Measurements from ENCODE around the gene SP110. TPM values are rescaled to one million over a fixed set of nuclear protein-coding genes. Genes with fewer than 3 reads are reported as not detected.

Gene SP110
- total and polyA plus RNA-seq, 7 experiments from 2014 or later: 89.8 to 182 (median 108) TPM

- Histone ChIP-seq H3K9me3 (ENCODE audit: control insufficient read depth in 2 of 3, low read length in 3 of 3) (peaks cover 0 to 6% (median 0%) of the 10 kb centered on the region in 3 experiments), H3K36me3 (ENCODE audit: control insufficient read depth in 2 of 3, insufficient read depth in 3 of 3, low read length in 3 of 3) (no peaks in the 10 kb centered on the region), H3K27me3 (ENCODE audit: control insufficient read depth in 2 of 2, insufficient read depth in 2 of 2, low read length in 2 of 2) (no peaks in the 10 kb centered on the region), H3K4me3 (ENCODE audit: low read length) (no peak overlapping the region), H3K4me1 (ENCODE audit: control insufficient read depth in 2 of 2, insufficient read depth in 2 of 2, low read length in 2 of 2) (no peaks in the 10 kb centered on the region), H3K27ac (ENCODE audit: low read depth, low read length) (no peak overlapping the region)
- ChIA-PET POLR2A (no interaction called here), CTCF (no interaction called here)
- Mint-ChIP-seq H3K36me3 (peaks cover 0 to 13% (median 8%) of the 10 kb centered on the region in 5 donors), H3K27ac (no peak overlapping the region), H3K27me3 (peaks cover 0 to 10% (median 6%) of the 10 kb centered on the region in 5 donors), H3K9me3 (peaks cover 5 to 19% (median 8%) of the 10 kb centered on the region in 11 donors), H3K4me1 (peaks cover 0 to 4% (median 0%) of the 10 kb centered on the region in 7 donors), H3K4me3 (no peak overlapping the region)
- ATAC-seq: no peak
- DNase-seq: no peak
- intact Hi-C loops (cut with micrococcal nuclease): no loop called here
Measured at GRCh38 chr2:230140667-230141066, 79.1 kb downstream of the SP110 start.

DNA sequence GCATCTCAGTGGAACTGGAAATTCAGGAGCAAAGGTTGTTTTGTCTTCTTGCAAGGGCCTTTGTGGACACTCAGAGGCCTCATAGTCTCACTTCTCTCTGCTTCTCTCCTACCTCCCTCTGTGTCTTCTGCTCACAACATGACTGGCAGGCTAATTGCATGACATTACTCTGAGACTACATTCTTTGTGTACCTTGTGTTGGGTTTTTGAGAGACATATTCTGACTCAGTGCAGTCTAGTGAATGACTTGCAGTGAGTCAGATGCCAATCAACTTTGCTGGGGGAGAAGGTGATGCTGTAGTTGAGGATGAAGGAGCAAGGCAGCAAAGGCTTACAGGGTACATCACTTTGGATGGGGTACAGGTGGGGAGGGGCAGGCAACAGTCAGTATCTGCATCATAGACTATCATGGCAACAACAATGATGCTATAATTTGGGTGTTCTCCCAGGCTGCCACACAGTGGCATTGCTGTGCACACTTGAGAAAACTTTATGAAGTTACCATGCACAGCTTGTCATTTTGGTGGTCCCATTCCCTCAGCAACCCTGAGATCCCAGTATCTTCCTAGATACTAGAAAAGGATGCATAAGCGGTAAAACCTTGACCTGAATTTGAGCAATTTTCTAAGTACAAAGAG lies 81.8 kb downstream of the SP110 start:
- POLR2A ChIA-PET: no interaction called here
- no peaks in the 10 kb centered on the region for H3K36me3 ChIP-seq (ENCODE audit: control insufficient read depth in 2 of 3, insufficient read depth in 3 of 3, low read length in 3 of 3)
- no peaks in the 10 kb centered on the region for H3K27me3 ChIP-seq (ENCODE audit: control insufficient read depth in 2 of 2, insufficient read depth in 2 of 2, low read length in 2 of 2)
- peaks cover 0 to 13% (median 8%) of the 10 kb centered on the region in 5 donors for H3K36me3 Mint-ChIP-seq
- no peak overlapping the region for H3K27ac ChIP-seq (ENCODE audit: low read depth, low read length)
- H3K27me3 Mint-ChIP-seq: peaks cover 0 to 10% (median 6%) of the 10 kb centered on the region in 5 donors
- CTCF ChIA-PET: interaction anchor here (0.7 kb wide), 1 partner anchor 382 kb away, joined by 3 read pairs; no protein-coding TSS in a partner anchor
- H3K9me3 ChIP-seq (ENCODE audit: control insufficient read depth in 2 of 3, low read length in 3 of 3): peaks cover 0 to 17% (median 0%) of the 10 kb centered on the region in 3 experiments
- no peaks in the 10 kb centered on the region for H3K4me1 ChIP-seq (ENCODE audit: control insufficient read depth in 2 of 2, insufficient read depth in 2 of 2, low read length in 2 of 2)
- no peak overlapping the region for H3K4me3 Mint-ChIP-seq
- no peak overlapping the region for H3K27ac Mint-ChIP-seq
- DNase-seq: no peak
- H3K9me3 Mint-ChIP-seq: peaks cover 5 to 19% (median 8%) of the 10 kb centered on the region in 11 donors
- no peaks in the 10 kb centered on the region for H3K4me1 Mint-ChIP-seq
- intact Hi-C loops (cut with micrococcal nuclease): no loop called here
- ATAC-seq: no peak
- no peak overlapping the region for H3K4me3 ChIP-seq (ENCODE audit: low read length)

GRCh38 chr2:230135130-230135525 lies 84.7 kb downstream of the SP110 start:
- no peak for ATAC-seq

GRCh38 chr2:230134496-230135129 lies 85.2 kb downstream of the SP110 start:
- no peaks in the 10 kb centered on the region for H3K4me1 ChIP-seq (ENCODE audit: control insufficient read depth in 2 of 2, insufficient read depth in 2 of 2, low read length in 2 of 2)
- Mint-ChIP-seq H3K4me1 (no peaks in the 10 kb centered on the region), H3K36me3 (peaks cover 0 to 3% (median 0%) of the 10 kb centered on the region in 5 donors), H3K27me3 (peaks cover 0 to 4% (median 2%) of the 10 kb centered on the region in 5 donors), H3K4me3 (no peak overlapping the region), H3K27ac (no peak overlapping the region), H3K9me3 (peaks cover 0 to 12% (median 0%) of the 10 kb centered on the region in 11 donors)
- ChIA-PET POLR2A (no interaction called here), CTCF (no interaction called here)
- DNase-seq (no peak), ATAC-seq (no peak)
- no peaks in the 10 kb centered on the region for H3K27me3 ChIP-seq (ENCODE audit: control insufficient read depth in 2 of 2, insufficient read depth in 2 of 2, low read length in 2 of 2)
- no peak overlapping the region for H3K27ac ChIP-seq (ENCODE audit: low read depth, low read length)
- no peak overlapping the region for H3K4me3 ChIP-seq (ENCODE audit: low read length)
- peaks cover 0 to 11% (median 0%) of the 10 kb centered on the region in 3 experiments for H3K9me3 ChIP-seq (ENCODE audit: control insufficient read depth in 2 of 3, low read length in 3 of 3)
- no peaks in the 10 kb centered on the region for H3K36me3 ChIP-seq (ENCODE audit: control insufficient read depth in 2 of 3, insufficient read depth in 3 of 3, low read length in 3 of 3)
- intact Hi-C loops (cut with micrococcal nuclease): no loop called here

More at GRCh38 chr2:230135130-230135525, 84.7 kb downstream of the SP110 start:
- ChIA-PET CTCF (no interaction called here), POLR2A (no interaction called here)
- Histone ChIP-seq H3K4me1 (ENCODE audit: control insufficient read depth in 2 of 2, insufficient read depth in 2 of 2, low read length in 2 of 2) (no peaks in the 10 kb centered on the region), H3K27me3 (ENCODE audit: control insufficient read depth in 2 of 2, insufficient read depth in 2 of 2, low read length in 2 of 2) (no peaks in the 10 kb centered on the region), H3K36me3 (ENCODE audit: control insufficient read depth in 2 of 3, insufficient read depth in 3 of 3, low read length in 3 of 3) (no peaks in the 10 kb centered on the region), H3K4me3 (ENCODE audit: low read length) (no peak overlapping the region), H3K27ac (ENCODE audit: low read depth, low read length) (no peak overlapping the region), H3K9me3 (ENCODE audit: control insufficient read depth in 2 of 3, low read length in 3 of 3) (peaks cover 0 to 11% (median 0%) of the 10 kb centered on the region in 3 experiments)
- Mint-ChIP-seq H3K27me3 (peaks cover 2 to 6% (median 4%) of the 10 kb centered on the region in 5 donors), H3K36me3 (peaks cover 0 to 7% (median 4%) of the 10 kb centered on the region in 5 donors), H3K9me3 (peaks cover under 1 to 15% (median 3%) of the 10 kb centered on the region in 11 donors), H3K4me1 (no peaks in the 10 kb centered on the region), H3K4me3 (no peak overlapping the region), H3K27ac (no peak overlapping the region)
- intact Hi-C loops (cut with micrococcal nuclease): no loop called here
- no peak for DNase-seq

DNA sequence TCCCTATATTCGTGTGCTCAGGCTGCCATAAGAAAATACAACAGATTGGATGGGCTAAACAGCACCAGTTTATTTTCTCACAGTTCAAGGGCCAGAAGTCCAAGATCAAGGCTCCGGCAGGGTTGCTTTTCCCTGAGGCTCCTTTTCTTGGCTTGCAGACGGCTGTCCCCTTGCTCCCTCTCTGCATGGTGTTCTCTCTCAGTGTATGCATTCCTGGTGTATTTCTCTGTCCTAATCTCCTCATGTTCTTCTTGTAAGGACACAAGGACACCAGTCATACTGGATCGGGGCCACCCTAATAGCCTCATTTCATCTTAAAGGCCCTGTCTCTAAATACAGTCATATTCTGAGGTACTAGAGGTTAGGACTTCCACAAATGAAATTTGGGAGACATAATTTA lies 88.4 kb downstream of the SP110 start:
- Histone ChIP-seq H3K27ac (ENCODE audit: low read depth, low read length) (no peak overlapping the region), H3K36me3 (ENCODE audit: control insufficient read depth in 2 of 3, insufficient read depth in 3 of 3, low read length in 3 of 3) (no peaks in the 10 kb centered on the region), H3K4me1 (ENCODE audit: control insufficient read depth in 2 of 2, insufficient read depth in 2 of 2, low read length in 2 of 2) (no peaks in the 10 kb centered on the region), H3K27me3 (ENCODE audit: control insufficient read depth in 2 of 2, insufficient read depth in 2 of 2, low read length in 2 of 2) (no peaks in the 10 kb centered on the region), H3K9me3 (ENCODE audit: control insufficient read depth in 2 of 3, low read length in 3 of 3) (peaks cover 0 to 11% (median 0%) of the 10 kb centered on the region in 3 experiments), H3K4me3 (ENCODE audit: low read length) (no peak overlapping the region)
- peaks cover 0 to 11% (median 0%) of the 10 kb centered on the region in 11 donors for H3K9me3 Mint-ChIP-seq
- intact Hi-C loops (cut with micrococcal nuclease): no loop called here
- ATAC-seq (no peak), DNase-seq (no peak)
- peaks cover 0 to 8% (median 0%) of the 10 kb centered on the region in 7 donors for H3K4me1 Mint-ChIP-seq
- H3K27me3 Mint-ChIP-seq: peaks cover 0 to 8% (median 3%) of the 10 kb centered on the region in 5 donors
- H3K4me3 Mint-ChIP-seq: no peak overlapping the region
- POLR2A ChIA-PET: no interaction called here
- peak overlapping the region in 1 of 9 donors; percentile 7 for H3K27ac Mint-ChIP-seq
- H3K36me3 Mint-ChIP-seq: peaks cover 0 to 3% (median 0%) of the 10 kb centered on the region in 5 donors
- CTCF ChIA-PET: no interaction called here

DNA sequence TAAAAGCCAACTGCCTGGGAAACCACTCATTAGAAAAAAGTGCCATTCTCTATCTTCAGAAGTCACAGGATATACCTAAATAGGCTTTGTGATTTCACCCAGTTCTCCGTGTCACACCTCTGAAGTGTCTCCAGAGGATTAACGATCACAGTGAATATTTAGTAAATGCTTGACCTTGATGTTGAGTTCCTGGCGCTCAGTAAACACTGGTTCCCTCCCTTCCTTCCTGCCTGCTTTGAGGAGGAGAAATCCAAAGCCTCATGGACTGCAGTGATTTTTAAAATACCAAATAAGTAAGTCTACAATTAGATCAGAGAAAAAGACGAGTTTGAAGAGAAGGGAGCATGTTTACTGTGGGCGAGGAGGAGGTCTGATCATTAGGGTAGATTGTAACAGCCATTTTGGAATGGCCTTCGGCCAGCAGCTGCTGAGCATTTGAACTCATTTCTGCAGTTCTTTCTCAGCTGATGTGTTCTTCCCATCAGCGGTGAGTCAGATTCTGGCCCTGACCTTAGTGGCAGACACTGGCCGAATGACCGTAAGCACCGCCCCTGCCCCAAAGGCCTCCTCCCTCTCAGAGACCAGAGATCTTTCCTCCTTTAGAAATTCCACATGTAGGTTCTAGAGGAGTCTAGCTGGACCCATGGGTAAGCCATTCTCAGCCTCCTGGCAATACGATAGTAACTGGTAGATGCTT lies 89.0 kb downstream of the SP110 start:
- intact Hi-C loops (cut with micrococcal nuclease): no loop called here
- no peak overlapping the region for H3K27ac ChIP-seq (ENCODE audit: low read depth, low read length)
- H3K4me1 ChIP-seq (ENCODE audit: control insufficient read depth in 2 of 2, insufficient read depth in 2 of 2, low read length in 2 of 2): no peaks in the 10 kb centered on the region
- Mint-ChIP-seq H3K27ac (no peak overlapping the region), H3K4me3 (no peak overlapping the region), H3K36me3 (peaks cover 0 to 3% (median 0%) of the 10 kb centered on the region in 5 donors), H3K9me3 (peaks cover 0 to 6% (median 0%) of the 10 kb centered on the region in 11 donors), H3K27me3 (peaks cover 0 to 8% (median 3%) of the 10 kb centered on the region in 5 donors), H3K4me1 (peaks cover 0 to 8% (median 0%) of the 10 kb centered on the region in 7 donors)
- DNase-seq: no peak
- no peak overlapping the region for H3K4me3 ChIP-seq (ENCODE audit: low read length)
- H3K27me3 ChIP-seq (ENCODE audit: control insufficient read depth in 2 of 2, insufficient read depth in 2 of 2, low read length in 2 of 2): no peaks in the 10 kb centered on the region
- ChIA-PET CTCF (no interaction called here), POLR2A (no interaction called here)
- ATAC-seq: no peak
- H3K36me3 ChIP-seq (ENCODE audit: control insufficient read depth in 2 of 3, insufficient read depth in 3 of 3, low read length in 3 of 3): no peaks in the 10 kb centered on the region
- peaks cover 0 to 11% (median 0%) of the 10 kb centered on the region in 3 experiments for H3K9me3 ChIP-seq (ENCODE audit: control insufficient read depth in 2 of 3, low read length in 3 of 3)

All from naive thymus-derived CD4-positive, alpha-beta T cell (primary cell).